SU-DHL-6 (cell line): ENCODE measurements around the gene CNN2.

Experiments
- CTCF ChIP-seq: fragments of 200-600 bp; sonication (generic); IDR thresholded peaks from one replicate; pipeline ENCODE4 v1.5.1; 2017; ENCODE audit warnings: antibody characterized with exemption, mild to moderate bottlenecking, low read length, moderate library complexity; ENCODE audit not compliant: insufficient read depth, poor library complexity, severe bottlenecking
- EZH2phosphoT487 ChIP-seq: fragments of 200-600 bp; sonication (generic), shearing (Covaris generic); conservative IDR thresholded peaks from 2 replicates; pipeline ENCODE4 v1.6.1; 2018; ENCODE audit warnings: mild to moderate bottlenecking, antibody characterized with exemption, low read length, moderate library complexity, mixed read lengths

- TF ChIP-seq CTCF (no peak), EZH2phosphoT487 (no peak)
These were observed 9.7 kb downstream of the CNN2 start for GRCh38 chr19:1035998-1036621.
